DLD1 (cell line): ENCODE data around the gene MIB2.

Source experiments
- in situ Hi-C: cut with HindIII; loops from 2 replicates; pipeline ENCODE4 v1.10.0; 2017; ENCODE audit warnings: low sequenced_read_pairs

MIB2 gene

GRCh38 chr1:1677718-1678580, 62.6 kb downstream of the MIB2 start:
- in situ Hi-C loops, result no loop called here

GRCh38 chr1:1678581-1679380, 63.5 kb downstream of the MIB2 start:
- in situ Hi-C loops, result no loop called here
